Spleen (tissue), 11 donors: ENCODE data around the gene UCN3. TPM values are rescaled to one million over a fixed set of nuclear protein-coding genes. Genes with fewer than 3 reads are reported as not detected.
A peak's percentile ranks its signal among the peaks of the same experiment; 100 is the strongest.
"Not testable (repeated sequence)": the region's sequence is repeated elsewhere in the genome, so short reads cannot be mapped to it uniquely, and the experiment has no call there.

ENCODE experiments used
- DNase-seq: peaks from one replicate; pipeline ENCODE4 v3.0.0-alpha.2; 2020
- H3K27ac ChIP-seq, 8 donors: fragments of 200-600 bp; sonication (generic) in 7 of 8; 1 replicate in 4 of 8; 2 replicates in 4 of 8; pipeline versions ENCODE4 v1.5.0 to v1.8.0; 2016 to 2021; ENCODE audit warnings: inconsistent platforms in 4 of 8, mild to moderate bottlenecking in 4 of 8, moderate library complexity in 1 of 8
- H3K27me3 ChIP-seq, 7 donors: fragments of 200-600 bp; sonication (generic) in 6 of 7; replicated peaks in 1 of 7; 1 replicate in 4 of 7; 2 replicates in 3 of 7; pipeline versions ENCODE4 v1.5.0 to v1.8.0; 2016 to 2021; ENCODE audit warnings: inconsistent platforms in 3 of 7, mild to moderate bottlenecking in 1 of 7
- H3K36me3 ChIP-seq, 6 donors: fragments of 200-600 bp; sonication (generic) in 5 of 6; 1 replicate in 4 of 6; 2 replicates in 2 of 6; pipeline versions ENCODE4 v1.5.0 to v1.8.0; 2016 to 2021; ENCODE audit warnings: inconsistent platforms in 2 of 6
- H3K4me1 ChIP-seq, 6 donors: fragments of 200-600 bp; sonication (generic) in 5 of 6; 1 replicate in 3 of 6; 2 replicates in 3 of 6; pipeline versions ENCODE4 v1.5.0 to v1.8.0; 2016 to 2021; ENCODE audit warnings: inconsistent platforms in 3 of 6
- H3K4me3 ChIP-seq, 8 donors: fragments of 200-600 bp; sonication (generic) in 7 of 8; 1 replicate in 4 of 8; 2 replicates in 4 of 8; pipeline versions ENCODE4 v1.5.0 to v1.8.0; 2016 to 2021; ENCODE audit warnings: inconsistent platforms in 4 of 8, mild to moderate bottlenecking in 4 of 8, moderate library complexity in 2 of 8
- H3K9me3 ChIP-seq, 8 donors: fragments of 200-600 bp; sonication (generic) in 7 of 8; 1 replicate in 4 of 8; 2 replicates in 4 of 8; pipeline versions ENCODE4 v1.5.0 to v1.8.0; 2016 to 2021; ENCODE audit warnings: inconsistent platforms in 4 of 8
- CTCF ChIP-seq, 11 experiments: fragments of 200-600 bp in 7 of 11; fragments of 450-650 bp in 4 of 11; sonication (generic) in 4 of 11; IDR thresholded peaks in 8 of 11; conservative IDR thresholded peaks in 3 of 11; 1 replicate in 7 of 11; 2 replicates in 4 of 11; pipeline versions ENCODE4 v1.4.0 to v1.8.0; 2016 to 2021; ENCODE audit warnings: antibody characterized with exemption in 11 of 11, inconsistent platforms in 4 of 11, mild to moderate bottlenecking in 1 of 11
- POLR2A ChIP-seq, 3 donors: fragments of 450-650 bp; IDR thresholded peaks; one replicate each; pipeline ENCODE4 v1.5.1; 2017; ENCODE audit warnings: antibody characterized with exemption in 3 of 3, mild to moderate bottlenecking in 1 of 3
- POLR2AphosphoS5 ChIP-seq, 3 donors: sonication (generic); formaldehyde crosslinking; IDR thresholded peaks; one replicate each; pipeline ENCODE4 v1.5.1; 2017; ENCODE audit warnings: antibody characterized with exemption in 3 of 3
- WGBS, 5 donors: extraction: QIAGEN DNeasy Blood & Tissue Kit in 3 of 5; methylation state at CpG; one replicate each; pipeline versions ENCODE4 v1.1.5 to v1.1.7; 2013 to 2018; 5-methylcytosine and 5-hydroxymethylcytosine counted together
- intact Hi-C: fragments of 100-400 bp; cut with DNase I; formaldehyde crosslinking; loops from one replicate; pipeline ENCODE4 v1.15.0; 2023; ENCODE audit warnings: low total_unique reads
- polyA plus RNA-seq, 3 donors: library from polyadenylated mRNA; stranded (reverse); fragments of 200-250 nt; gene quantifications; one replicate each; pipeline ENCODE4 v1.2.1, GENCODE V29; 2013
- total RNA-seq, 7 donors: library from RNA; depleted of rRNA in 3 of 7; stranded (reverse); fragments of >200 nt in 3 of 7; fragmentation: NEBNext Ultra II Directional in 4 of 7; extraction: Animal tissue kit (Norgen Biotek cat#: 25700) in 4 of 7; gene quantifications; one replicate each; pipeline versions ENCODE4 v1.1.0 to v1.2.1, GENCODE V29; 2016 to 2021
- donor health status: healthy with polysubstance abuse.
- donor health status: DM: no; HTN: no; CAD: no; lungs with moderate emphysema.
- donor health status: DM: no; HTN: no; CAD: no.
- donor health status: Bipolar disorder and iron deficiency.
- donor health status: healthy.
- donor health status: DM: no; HTN: no; CAD: no.
- donor health status: DM: yes; HTN: yes; CAD: no.

UCN3 gene
- total and polyA plus RNA-seq, 10 donors, result not detected

- Histone ChIP-seq H3K4me3 (no peak overlapping the region), H3K27ac (no peak overlapping the region), H3K27me3 (peaks cover 0 to 10% (median 0%) of the 10 kb centered on the region in 7 donors), H3K36me3 (no peaks in the 10 kb centered on the region), H3K9me3 (peaks cover 0 to 5% (median 0%) of the 10 kb centered on the region in 8 donors), H3K4me1 (peaks cover 0 to 2% (median 1%) of the 10 kb centered on the region in 6 donors)
- intact Hi-C loops, result no loop called here
- DNase-seq, result no peak
- 56 to 86% (median 67%) methylated on average over 1 of the region's 1 CpG for WGBS, 5 donors
- TF ChIP-seq CTCF (IDR thresholded peaks at IDR 0.05 in 8 of 11, conservative IDR thresholded peaks at IDR 0.05 in 3 of 11) (no peak), POLR2A (IDR thresholded peaks at IDR 0.05) (no peak)
Measured at GRCh38 chr10:5406918-5407317, 42.2 kb downstream of the UCN3 start.

GRCh38 chr10:5410787-5411186 lies 46.0 kb downstream of the UCN3 start:
- H3K36me3 ChIP-seq, H3K4me3 ChIP-seq, H3K27ac ChIP-seq, DNase-seq, intact Hi-C loops, H3K9me3 ChIP-seq: not testable (repeated sequence)
- peaks cover 0 to 21% (median 12%) of the 10 kb centered on the region in 6 donors for H3K4me1 ChIP-seq
- H3K27me3 ChIP-seq, result peaks cover 0 to 16% (median 0%) of the 10 kb centered on the region in 7 donors

GRCh38 chr10:5411941-5412276 lies 47.1 kb downstream of the UCN3 start:
- TF ChIP-seq CTCF (IDR thresholded peaks at IDR 0.05 in 8 of 11, conservative IDR thresholded peaks at IDR 0.05 in 3 of 11) (no peak), POLR2A (IDR thresholded peaks at IDR 0.05) (no peak), POLR2AphosphoS5 (IDR thresholded peaks at IDR 0.05) (no peak)
- Histone ChIP-seq H3K27me3 (peaks cover 0 to 16% (median 0%) of the 10 kb centered on the region in 7 donors), H3K9me3 (peaks cover 0 to 5% (median 0%) of the 10 kb centered on the region in 8 donors), H3K4me1 (peaks cover 0 to 21% (median 12%) of the 10 kb centered on the region in 6 donors), H3K27ac (no peak overlapping the region), H3K36me3 (no peaks in the 10 kb centered on the region), H3K4me3 (peak overlapping the region in 6 of 8 donors; percentile 71 to 96 (median 76))
- DNase-seq, result no peak
- intact Hi-C loops, result no loop called here
- 43 to 51% (median 47%) methylated on average over 3 of the region's 3 CpGs for WGBS, 5 donors

GRCh38 chr10:5412277-5412941 lies 47.6 kb downstream of the UCN3 start, which contains the start of gene NET1:
Gene NET1, plus strand, starts transcription at chr10:5412557. Its CDS starts 136 bp downstream, at chr10:5412693.
- DNase-seq, result peak; percentile 90
- intact Hi-C loops, result no loop called here
- Histone ChIP-seq H3K27ac (peak within 1 kb of the TSS in 2 of 8 donors; percentile 38 to 67), H3K4me3 (peak within 1 kb of the TSS; percentile 71 to 96 (median 76)), H3K4me1 (peaks cover 0 to 21% (median 12%) of the 10 kb centered on the region in 6 donors), H3K27me3 (peaks cover 0 to 16% (median 0%) of the 10 kb centered on the region in 7 donors), H3K9me3 (peaks cover 0 to 7% (median 0%) of the 10 kb centered on the region in 8 donors), H3K36me3 (no peaks in the 10 kb centered on the region)
- WGBS, 5 donors, result 1% methylated on average over 24 to 48 of the region's 48 CpGs
- TF ChIP-seq POLR2A (IDR thresholded peaks at IDR 0.05) (no peak), POLR2AphosphoS5 (IDR thresholded peaks at IDR 0.05) (peak in 2 of 3 donors; percentile 56 to 74)
